ENCODE results near the gene ZIM2.

Gene ZIM2

DNA sequence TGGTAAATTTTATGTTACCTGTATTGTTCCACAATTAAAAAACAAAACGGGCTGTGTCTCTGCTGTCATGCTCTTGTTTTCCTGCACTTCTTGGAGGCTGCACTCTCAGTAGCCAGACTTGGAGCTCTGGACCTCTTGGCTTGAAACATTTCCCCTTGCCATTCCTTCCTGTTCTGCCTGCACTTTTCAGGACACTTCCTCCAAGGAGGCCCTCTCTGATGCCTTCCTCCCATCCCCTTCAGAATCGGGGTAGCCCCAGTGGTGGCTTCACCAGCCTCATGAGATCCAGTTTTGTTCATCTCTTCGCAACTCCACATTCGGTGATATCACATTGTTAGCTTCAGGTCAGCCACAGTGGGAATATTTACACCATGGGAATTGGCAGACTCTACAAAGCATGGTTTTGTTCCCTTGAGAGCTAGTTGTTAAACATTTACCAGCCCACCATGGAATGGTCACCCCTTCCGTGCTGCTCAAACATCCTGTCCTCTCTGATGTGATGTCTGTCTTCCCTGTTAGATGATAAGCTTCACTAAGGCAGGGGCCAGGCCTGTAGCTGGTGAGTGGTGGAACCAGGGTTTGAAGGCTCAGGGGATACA lies 40.2 kb upstream of the ZIM2 start:
- no peak for DNase-seq (ENCODE audit: low spot score)
- H3K36me3 ChIP-seq (replicated peaks in 1 of 2; ENCODE audit: control insufficient read depth in 2 of 2, insufficient read depth in 2 of 2, low read length in 2 of 2): no peaks in the 10 kb centered on the region
- no peak overlapping the region for H3K14ac ChIP-seq (ENCODE audit: low read length)
- no CpG with 5 or more reads among the region's 5 CpGs for WGBS, 2 donors (ENCODE audit: extremely low coverage in 2 of 2, insufficient read length in 2 of 2, insufficient replicate concordance in 1 of 2)
- H3K79me1 ChIP-seq (ENCODE audit: low read depth, low read length): no peaks in the 10 kb centered on the region
- no peak overlapping the region for H3K9ac ChIP-seq (ENCODE audit: low read depth, low read length, poor library complexity)
- H3K18ac ChIP-seq (ENCODE audit: low read length): no peak overlapping the region
- no peak overlapping the region for H3K27ac ChIP-seq (replicated peaks; ENCODE audit: low read length)
- no peak overlapping the region for H2BK5ac ChIP-seq (ENCODE audit: low read length)
- no peak overlapping the region for H2AK5ac ChIP-seq (ENCODE audit: low read depth, low read length)
- no peaks in the 10 kb centered on the region for H3K4me1 ChIP-seq (ENCODE audit: control insufficient read depth in 2 of 2, insufficient read depth in 1 of 2, low read depth in 1 of 2, low read length in 2 of 2)
- no peak overlapping the region for H2BK12ac ChIP-seq (ENCODE audit: low read length)
- H3K4ac ChIP-seq (ENCODE audit: low read length): no peak overlapping the region
- H2BK15ac ChIP-seq (ENCODE audit: low read length): no peak overlapping the region
- peaks cover 0 to 7% (median 0%) of the 10 kb centered on the region in 3 experiments for H3K27me3 ChIP-seq (ENCODE audit: control insufficient read depth in 3 of 3, insufficient read depth in 3 of 3, low read depth in 1 of 3, low read length in 3 of 3)
- H3K4me3 ChIP-seq (ENCODE audit: low read length in 2 of 2): no peak overlapping the region
- H3K9me3 ChIP-seq (replicated peaks in 1 of 2; ENCODE audit: control insufficient read depth in 2 of 2, insufficient read depth in 1 of 2, low read depth in 1 of 2, low read length in 2 of 2): peaks cover 3 to 14% of the 10 kb centered on the region in 2 donors
- no peak overlapping the region for H2BK120ac ChIP-seq (ENCODE audit: low read depth, low read length)
- no peak overlapping the region for H4K8ac ChIP-seq (ENCODE audit: low read depth, low read length)
- no peak overlapping the region for H2AFZ ChIP-seq (ENCODE audit: low read length)
- no peak overlapping the region for H3K4me2 ChIP-seq (ENCODE audit: insufficient read depth, low read length, poor library complexity, severe bottlenecking)
- no peak overlapping the region for H3K23ac ChIP-seq (ENCODE audit: low read depth, low read length, poor library complexity)
- no peak overlapping the region for H4K91ac ChIP-seq (ENCODE audit: low read depth, low read length, poor library complexity)

DNA sequence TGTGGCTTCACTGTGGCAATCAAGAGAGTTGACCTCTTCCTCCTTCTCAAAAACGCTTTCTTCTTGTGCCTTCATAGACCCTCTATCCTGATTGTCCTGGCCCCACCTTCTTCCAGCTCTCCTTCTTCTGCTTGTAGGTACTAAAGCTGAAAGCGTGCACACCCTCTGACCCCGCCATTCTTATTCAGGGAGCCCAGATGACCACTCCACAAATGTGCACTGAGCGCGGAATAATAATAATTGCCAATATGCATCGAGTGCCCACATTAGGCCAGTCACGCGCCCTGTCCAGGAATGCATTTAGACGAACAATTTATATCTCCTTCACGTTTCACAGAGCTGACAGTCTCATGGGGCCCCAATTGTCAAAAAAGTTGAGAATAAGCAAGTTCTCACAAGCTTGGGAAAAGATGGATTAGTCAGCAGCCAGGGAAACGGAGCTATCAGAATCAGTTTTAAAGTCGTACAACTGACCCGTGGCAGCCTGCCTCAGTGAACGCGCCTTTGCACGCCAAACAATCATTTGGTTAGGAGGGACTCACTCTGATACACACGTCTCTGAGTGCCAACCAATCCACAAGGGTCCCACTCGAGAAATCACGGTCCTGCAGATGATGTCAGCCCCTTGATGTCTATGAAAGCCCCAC lies 36.7 kb upstream of the ZIM2 start:
- Histone ChIP-seq H2BK120ac (ENCODE audit: low read depth, low read length) (no peak overlapping the region), H3K14ac (ENCODE audit: low read length) (no peak overlapping the region), H2AFZ (ENCODE audit: low read length) (no peak overlapping the region), H3K23ac (ENCODE audit: low read depth, low read length, poor library complexity) (no peak overlapping the region), H3K4ac (ENCODE audit: low read length) (no peak overlapping the region), H3K9me3 (replicated peaks in 1 of 2; ENCODE audit: control insufficient read depth in 2 of 2, insufficient read depth in 1 of 2, low read depth in 1 of 2, low read length in 2 of 2) (peaks cover 13 to 29% of the 10 kb centered on the region in 2 donors), H3K27me3 (ENCODE audit: control insufficient read depth in 3 of 3, insufficient read depth in 3 of 3, low read depth in 1 of 3, low read length in 3 of 3) (no peaks in the 10 kb centered on the region), H3K4me1 (ENCODE audit: control insufficient read depth in 2 of 2, insufficient read depth in 1 of 2, low read depth in 1 of 2, low read length in 2 of 2) (no peaks in the 10 kb centered on the region), H3K36me3 (replicated peaks in 1 of 2; ENCODE audit: control insufficient read depth in 2 of 2, insufficient read depth in 2 of 2, low read length in 2 of 2) (no peaks in the 10 kb centered on the region), H3K9ac (ENCODE audit: low read depth, low read length, poor library complexity) (no peak overlapping the region), H2BK12ac (ENCODE audit: low read length) (no peak overlapping the region), H3K27ac (replicated peaks; ENCODE audit: low read length) (no peak overlapping the region), H3K79me1 (ENCODE audit: low read depth, low read length) (no peaks in the 10 kb centered on the region), H4K8ac (ENCODE audit: low read depth, low read length) (no peak overlapping the region), H2BK15ac (ENCODE audit: low read length) (no peak overlapping the region), H3K4me3 (ENCODE audit: low read length in 2 of 2) (no peak overlapping the region), H3K4me2 (ENCODE audit: insufficient read depth, low read length, poor library complexity, severe bottlenecking) (no peak overlapping the region), H2BK5ac (ENCODE audit: low read length) (no peak overlapping the region), H4K91ac (ENCODE audit: low read depth, low read length, poor library complexity) (no peak overlapping the region), H2AK5ac (ENCODE audit: low read depth, low read length) (no peak overlapping the region), H3K18ac (ENCODE audit: low read length) (no peak overlapping the region)
- no peak for DNase-seq (ENCODE audit: low spot score)
- no CpG with 5 or more reads among the region's 19 CpGs for WGBS, 2 donors (ENCODE audit: extremely low coverage in 2 of 2, insufficient read length in 2 of 2, insufficient replicate concordance in 1 of 2)

DNA sequence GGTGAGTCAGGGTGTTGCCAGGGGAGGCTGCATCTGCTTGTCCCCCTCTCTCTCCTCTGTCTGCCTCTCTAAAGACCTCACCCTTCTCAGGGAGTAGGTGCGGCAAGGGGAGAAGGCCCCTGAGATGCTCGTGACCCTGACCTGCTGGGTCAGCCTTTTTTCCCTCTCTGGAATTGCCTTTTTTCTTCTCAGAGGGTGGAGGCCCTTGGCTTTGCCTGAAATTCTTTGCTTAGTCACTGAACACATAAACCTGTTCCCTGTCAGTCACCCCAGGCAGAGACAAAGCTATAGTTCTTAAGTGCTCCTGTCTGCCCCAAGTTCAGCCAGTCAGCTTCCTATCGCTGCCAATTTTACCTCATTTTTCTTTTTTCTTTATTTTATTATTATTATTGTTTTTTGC lies 35.2 kb upstream of the ZIM2 start:
- H3K4me2 ChIP-seq (ENCODE audit: insufficient read depth, low read length, poor library complexity, severe bottlenecking): no peak overlapping the region
- no peak overlapping the region for H4K91ac ChIP-seq (ENCODE audit: low read depth, low read length, poor library complexity)
- H3K18ac ChIP-seq (ENCODE audit: low read length): no peak overlapping the region
- H3K4me3 ChIP-seq (ENCODE audit: low read length in 2 of 2): peak overlapping the region in 1 of 2 donors; percentile 2
- H3K9ac ChIP-seq (ENCODE audit: low read depth, low read length, poor library complexity): no peak overlapping the region
- no peaks in the 10 kb centered on the region for H3K4me1 ChIP-seq (ENCODE audit: control insufficient read depth in 2 of 2, insufficient read depth in 1 of 2, low read depth in 1 of 2, low read length in 2 of 2)
- H3K27me3 ChIP-seq (ENCODE audit: control insufficient read depth in 3 of 3, insufficient read depth in 3 of 3, low read depth in 1 of 3, low read length in 3 of 3): no peaks in the 10 kb centered on the region
- H3K23ac ChIP-seq (ENCODE audit: low read depth, low read length, poor library complexity): no peak overlapping the region
- H3K9me3 ChIP-seq (replicated peaks in 1 of 2; ENCODE audit: control insufficient read depth in 2 of 2, insufficient read depth in 1 of 2, low read depth in 1 of 2, low read length in 2 of 2): peaks cover 13 to 28% of the 10 kb centered on the region in 2 donors
- H4K8ac ChIP-seq (ENCODE audit: low read depth, low read length): no peak overlapping the region
- H3K14ac ChIP-seq (ENCODE audit: low read length): no peak overlapping the region
- H3K27ac ChIP-seq (replicated peaks; ENCODE audit: low read length): no peak overlapping the region
- DNase-seq (ENCODE audit: low spot score): no peak
- H2BK15ac ChIP-seq (ENCODE audit: low read length): no peak overlapping the region
- no CpG with 5 or more reads among the region's 3 CpGs for WGBS, 2 donors (ENCODE audit: extremely low coverage in 2 of 2, insufficient read length in 2 of 2, insufficient replicate concordance in 1 of 2)
- H3K36me3 ChIP-seq (replicated peaks in 1 of 2; ENCODE audit: control insufficient read depth in 2 of 2, insufficient read depth in 2 of 2, low read length in 2 of 2): no peaks in the 10 kb centered on the region
- H3K79me1 ChIP-seq (ENCODE audit: low read depth, low read length): no peaks in the 10 kb centered on the region
- H2BK120ac ChIP-seq (ENCODE audit: low read depth, low read length): no peak overlapping the region
- H2AK5ac ChIP-seq (ENCODE audit: low read depth, low read length): no peak overlapping the region
- H2BK5ac ChIP-seq (ENCODE audit: low read length): no peak overlapping the region
- no peak overlapping the region for H2AFZ ChIP-seq (ENCODE audit: low read length)
- no peak overlapping the region for H2BK12ac ChIP-seq (ENCODE audit: low read length)
- H3K4ac ChIP-seq (ENCODE audit: low read length): no peak overlapping the region

DNA sequence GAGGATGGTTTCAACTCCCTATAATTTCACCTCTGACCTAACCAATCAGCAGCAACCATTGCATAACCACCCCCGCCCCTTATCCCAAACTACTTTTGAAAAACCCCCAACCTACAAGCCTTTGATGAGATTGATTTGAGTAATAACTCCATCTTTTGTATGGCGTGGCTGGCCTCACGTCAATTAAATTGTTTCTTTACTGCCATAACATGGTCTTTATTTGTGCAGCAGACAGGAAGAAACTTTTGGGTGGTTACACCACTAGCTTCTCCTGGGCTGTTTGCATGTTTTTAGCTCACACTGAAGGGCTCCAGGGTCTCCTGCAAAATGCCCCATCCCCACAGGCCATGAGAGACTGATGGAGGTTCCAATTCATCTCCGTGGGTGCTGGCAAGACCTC lies 34.0 kb upstream of the ZIM2 start:
- Histone ChIP-seq H3K23ac (ENCODE audit: low read depth, low read length, poor library complexity) (no peak overlapping the region), H2BK12ac (ENCODE audit: low read length) (no peak overlapping the region), H3K9me3 (replicated peaks in 1 of 2; ENCODE audit: control insufficient read depth in 2 of 2, insufficient read depth in 1 of 2, low read depth in 1 of 2, low read length in 2 of 2) (peaks cover 10 to 32% of the 10 kb centered on the region in 2 donors), H2AK5ac (ENCODE audit: low read depth, low read length) (no peak overlapping the region), H2AFZ (ENCODE audit: low read length) (no peak overlapping the region), H2BK5ac (ENCODE audit: low read length) (no peak overlapping the region), H3K4me1 (ENCODE audit: control insufficient read depth in 2 of 2, insufficient read depth in 1 of 2, low read depth in 1 of 2, low read length in 2 of 2) (no peaks in the 10 kb centered on the region), H3K27me3 (ENCODE audit: control insufficient read depth in 3 of 3, insufficient read depth in 3 of 3, low read depth in 1 of 3, low read length in 3 of 3) (no peaks in the 10 kb centered on the region), H4K91ac (ENCODE audit: low read depth, low read length, poor library complexity) (no peak overlapping the region), H3K36me3 (replicated peaks in 1 of 2; ENCODE audit: control insufficient read depth in 2 of 2, insufficient read depth in 2 of 2, low read length in 2 of 2) (no peaks in the 10 kb centered on the region), H3K14ac (ENCODE audit: low read length) (no peak overlapping the region), H4K8ac (ENCODE audit: low read depth, low read length) (no peak overlapping the region), H2BK15ac (ENCODE audit: low read length) (no peak overlapping the region), H3K4me3 (ENCODE audit: low read length in 2 of 2) (no peak overlapping the region), H3K27ac (replicated peaks; ENCODE audit: low read length) (no peak overlapping the region), H3K4me2 (ENCODE audit: insufficient read depth, low read length, poor library complexity, severe bottlenecking) (no peak overlapping the region), H2BK120ac (ENCODE audit: low read depth, low read length) (no peak overlapping the region), H3K9ac (ENCODE audit: low read depth, low read length, poor library complexity) (no peak overlapping the region), H3K79me1 (ENCODE audit: low read depth, low read length) (no peaks in the 10 kb centered on the region), H3K18ac (ENCODE audit: low read length) (no peak overlapping the region), H3K4ac (ENCODE audit: low read length) (no peak overlapping the region)
- no peak for DNase-seq (ENCODE audit: low spot score)
- WGBS, 2 donors (ENCODE audit: extremely low coverage in 2 of 2, insufficient read length in 2 of 2, insufficient replicate concordance in 1 of 2): no CpG with 5 or more reads among the region's 4 CpGs
